Heart right ventricle (tissue), 16 donors: ENCODE data around the gene CDCA7L. TPM values are rescaled to one million over a fixed set of nuclear protein-coding genes. Genes with fewer than 3 reads are reported as not detected.

Source experiments
- ATAC-seq, 8 donors: fragments of 200-7000 bp; cut with Tn5 transposase; one replicate each; pipeline ENCODE4 v1.9.1; 2020; ENCODE audit warnings: mild to moderate bottlenecking in 8 of 8, moderate library complexity in 8 of 8, moderate number of reproducible peaks in 1 of 8
- DNase-seq, 2 donors: peaks; one replicate each; pipeline ENCODE4 v3.0.0-alpha.2; 2020
- H3K27ac ChIP-seq, 10 donors: fragments of 200-600 bp; sonication (generic) in 2 of 10; one replicate each; pipeline versions ENCODE4 v1.5.0 to v1.8.0; 2020 to 2022; ENCODE audit warnings: mild to moderate bottlenecking in 3 of 10
- H3K27me3 ChIP-seq, 7 donors: fragments of 200-600 bp; one replicate each; pipeline ENCODE4 v1.8.0; 2021 to 2022; ENCODE audit warnings: mild to moderate bottlenecking in 2 of 7
- H3K36me3 ChIP-seq, 9 donors: fragments of 200-600 bp; sonication (generic) in 1 of 9; one replicate each; pipeline versions ENCODE4 v1.5.0 to v1.8.0; 2020 to 2022; ENCODE audit warnings: mild to moderate bottlenecking in 2 of 9
- H3K4me1 ChIP-seq, 9 donors: fragments of 200-600 bp; sonication (generic) in 1 of 9; one replicate each; pipeline versions ENCODE4 v1.5.0 to v1.8.0; 2020 to 2022; ENCODE audit warnings: mild to moderate bottlenecking in 4 of 9
- H3K4me3 ChIP-seq, 10 donors: fragments of 200-600 bp; sonication (generic) in 2 of 10; one replicate each; pipeline versions ENCODE4 v1.5.0 to v1.8.0; 2020 to 2022; ENCODE audit warnings: mild to moderate bottlenecking in 7 of 10, moderate library complexity in 2 of 10
- H3K9me3 ChIP-seq, 11 donors: fragments of 200-600 bp in 10 of 11; sonication (generic) in 2 of 11; one replicate each; pipeline versions ENCODE4 v1.5.0 to v1.8.0; 2013 to 2022; ENCODE audit warnings: mild to moderate bottlenecking in 2 of 11, control low read depth in 1 of 11, moderate library complexity in 1 of 11
- CTCF ChIP-seq, 9 donors: fragments of 200-600 bp; sonication (generic) in 2 of 9; IDR thresholded peaks; one replicate each; pipeline versions ENCODE4 v1.5.0 to v1.8.0; 2021 to 2022; ENCODE audit warnings: antibody characterized with exemption in 9 of 9, mild to moderate bottlenecking in 5 of 9, moderate library complexity in 1 of 9
- WGBS, 2 donors: extraction: QIAGEN DNeasy Blood & Tissue Kit; methylation state at CpG; one replicate each; pipeline ENCODE4 v1.1.7; 2013; ENCODE audit warnings: inconsistent platforms in 1 of 2; 5-methylcytosine and 5-hydroxymethylcytosine counted together
- intact Hi-C, 10 donors: fragments of 100-400 bp; cut with DNase I; formaldehyde crosslinking; loops; one replicate each; pipeline versions ENCODE4 v1.11.1 to v1.14.2; 2022
- polyA plus RNA-seq, 2 donors: library from polyadenylated mRNA; stranded (reverse); fragments of 200-250 nt; gene quantifications; one replicate each; pipeline ENCODE4 v1.2.3, GENCODE V29; 2013
- total RNA-seq, 10 donors: library from RNA; stranded (reverse); fragmentation: NEBNext Ultra II Directional in 3 of 10; extraction: Animal tissue kit (Norgen Biotek cat#: 25700) in 3 of 10; gene quantifications; one replicate each; pipeline versions ENCODE4 v1.2.1 to v1.2.4, GENCODE V29; 2021 to 2023
- donor health status: Arrhythmogenic right ventricular cardiomyopathy.
- donor health status: ischemic (EF 13 %, LVEDD 7.1; RV severe dilation, severe dysfunction).
- donor health status: healthy with polysubstance abuse.
- donor health status: DM: no; HTN: yes; CAD: no.
- donor health status: DM: no; HTN: no; CAD: no.
- donor health status: ischemic (EF 25% LVEDD 6.9; RV normal size, moderate dysfunction).
- donor health status: ischemic (EF 25% LVEDD 5.7; RV mildly dilated, moderate dysfunction).
- donor health status: healthy.
- donor health status: DM: yes; HTN: yes; CAD: no.
- donor health status: Ischemic cardiomyopathy.
- donor health status: ischemic (EF 35%, LVEDD 5.7; RV mildly dilated, moderate dysfunction).
- donor health status: nonischemic (EF 11% LVEDD 7.7; RV severe dilation, severe dysfunction).
- donor health status: DM: yes; HTN: yes; CAD: no.
- donor health status: PGD.
- donor health status: ischemic (EF 29% LVEDD 5.4; RV normal size, mild dysfunction).
- donor health status: nonischemic (EF 23%, LVEDD 6.1; RV moderate dilation, normal function).

The CDCA7L gene
- total and polyA plus RNA-seq, 12 donors: 10.6 to 59.1 (median 42.8) TPM

GRCh38 chr7:21971780-21972396, 26.2 kb upstream of the CDCA7L start:
- H3K4me1 ChIP-seq: no peaks in the 10 kb centered on the region
- H3K4me3 ChIP-seq: no peak overlapping the region
- no peaks in the 10 kb centered on the region for H3K36me3 ChIP-seq
- H3K9me3 ChIP-seq: peaks cover 0 to 6% (median 0%) of the 10 kb centered on the region in 11 donors
- ATAC-seq (no peak), DNase-seq (no peak)
- WGBS, 2 donors: 68 to 80% methylated on average over 6 of the region's 6 CpGs
- intact Hi-C loops: no loop called here
- no peak for TF ChIP-seq CTCF (IDR thresholded peaks at IDR 0.05)
- H3K27me3 ChIP-seq: peaks cover 0 to 4% (median 0%) of the 10 kb centered on the region in 7 donors
- no peak overlapping the region for H3K27ac ChIP-seq

- Histone ChIP-seq H3K9me3 (peaks cover 0 to 4% (median 0%) of the 10 kb centered on the region in 11 donors), H3K27me3 (peaks cover 0 to 4% (median 0%) of the 10 kb centered on the region in 7 donors), H3K4me1 (peaks cover 0 to 4% (median 0%) of the 10 kb centered on the region in 9 donors), H3K4me3 (no peak overlapping the region), H3K27ac (no peak overlapping the region), H3K36me3 (no peaks in the 10 kb centered on the region)
- intact Hi-C loops: no loop called here
- no peak for ATAC-seq
- TF ChIP-seq CTCF (IDR thresholded peaks at IDR 0.05): no peak
- no peak for DNase-seq
These were observed 24.1 kb upstream of the CDCA7L start for GRCh38 chr7:21969822-21970221.

- intact Hi-C loops: no loop called here
- no peaks in the 10 kb centered on the region for H3K36me3 ChIP-seq
- no peaks in the 10 kb centered on the region for H3K9me3 ChIP-seq
- peaks cover 0 to 4% (median 0%) of the 10 kb centered on the region in 9 donors for H3K4me1 ChIP-seq
- no peak overlapping the region for H3K27ac ChIP-seq
- DNase-seq: no peak
- H3K27me3 ChIP-seq: peaks cover 0 to 4% (median 0%) of the 10 kb centered on the region in 7 donors
- 47 to 60% methylated on average over 8 of the region's 8 CpGs for WGBS, 2 donors
- ATAC-seq: no peak
- no peak overlapping the region for H3K4me3 ChIP-seq
- no peak for TF ChIP-seq CTCF (IDR thresholded peaks at IDR 0.05)
These were observed 21.9 kb upstream of the CDCA7L start for GRCh38 chr7:21967598-21968003.

GRCh38 chr7:21966271-21966670, 20.6 kb upstream of the CDCA7L start:
- WGBS, 2 donors: 75 to 89% methylated on average over 1 of the region's 1 CpG
- H3K9me3 ChIP-seq: no peaks in the 10 kb centered on the region
- no peak overlapping the region for H3K4me3 ChIP-seq
- H3K4me1 ChIP-seq: peaks cover 0 to 4% (median 0%) of the 10 kb centered on the region in 9 donors
- DNase-seq (no peak), ATAC-seq (no peak)
- intact Hi-C loops: no loop called here
- TF ChIP-seq CTCF (IDR thresholded peaks at IDR 0.05): no peak
- no peaks in the 10 kb centered on the region for H3K27me3 ChIP-seq
- H3K36me3 ChIP-seq: no peaks in the 10 kb centered on the region
- H3K27ac ChIP-seq: no peak overlapping the region
